ENCODE measurements around the gene RARS1. TPM values are rescaled to one million over a fixed set of nuclear protein-coding genes. Genes with fewer than 3 reads are reported as not detected.

Gene RARS1
- total and polyA plus RNA-seq, 8 donors = 18.4 to 48.8 (median 39.6) TPM

GRCh38 chr5:168549554-168549953 is 63.3 kb downstream of the RARS1 start:
- Histone ChIP-seq H3K4me3 (no peak overlapping the region), H3K4me1 (no peaks in the 10 kb centered on the region), H3K27ac (no peak overlapping the region), H3K9me3 (no peaks in the 10 kb centered on the region), H3K27me3 (no peaks in the 10 kb centered on the region), H3K36me3 (no peaks in the 10 kb centered on the region)
- TF ChIP-seq CTCF (IDR thresholded peaks at IDR 0.05) = no peak
- no peak for FAIRE-seq
- intact Hi-C loops (cut with DNase I) = no loop called here
- DNase-seq = no peak
- no peak for ATAC-seq
- 94 to 96% methylated on average over 7 of the region's 7 CpGs for whole genome bisulfite sequencing, 2 donors

GRCh38 chr5:168550656-168551055 is 64.4 kb downstream of the RARS1 start:
- no peak for FAIRE-seq
- H3K27me3 ChIP-seq = no peaks in the 10 kb centered on the region
- H3K27ac ChIP-seq = no peak overlapping the region
- no peak overlapping the region for H3K4me3 ChIP-seq
- DNase-seq = no peak
- H3K4me1 ChIP-seq = no peaks in the 10 kb centered on the region
- no peak for ATAC-seq
- H3K9me3 ChIP-seq = no peaks in the 10 kb centered on the region
- H3K36me3 ChIP-seq = no peaks in the 10 kb centered on the region
- intact Hi-C loops (cut with DNase I) = no loop called here
- no peak for TF ChIP-seq CTCF (IDR thresholded peaks at IDR 0.05)

- ATAC-seq (no peak), DNase-seq (no peak), FAIRE-seq (no peak)
- TF ChIP-seq CTCF (IDR thresholded peaks at IDR 0.05) = no peak
- no peaks in the 10 kb centered on the region for H3K4me1 ChIP-seq
- 63 to 77% methylated on average over 1 of the region's 1 CpG for WGBS, 2 donors
- intact Hi-C loops (cut with DNase I) = no loop called here
- H3K27me3 ChIP-seq = no peaks in the 10 kb centered on the region
- no peaks in the 10 kb centered on the region for H3K9me3 ChIP-seq
- H3K36me3 ChIP-seq = peaks cover 0 to 9% (median 0%) of the 10 kb centered on the region in 3 donors
- no peak overlapping the region for H3K27ac ChIP-seq
- no peak overlapping the region for H3K4me3 ChIP-seq
Measured at GRCh38 chr5:168552146-168552545, 65.9 kb downstream of the RARS1 start.

- ATAC-seq = no peak
- FAIRE-seq = no peak
- intact Hi-C loops (cut with DNase I) = no loop called here
- Histone ChIP-seq H3K27me3 (no peaks in the 10 kb centered on the region), H3K4me3 (no peak overlapping the region), H3K27ac (no peak overlapping the region), H3K9me3 (no peaks in the 10 kb centered on the region), H3K36me3 (peaks cover 0 to 22% (median 0%) of the 10 kb centered on the region in 3 donors), H3K4me1 (no peaks in the 10 kb centered on the region)
- TF ChIP-seq CTCF (IDR thresholded peaks at IDR 0.05) = no peak
- 94 to 97% methylated on average over 2 of the region's 2 CpGs for WGBS, 2 donors
- DNase-seq = no peak
Measured at GRCh38 chr5:168553377-168554130, 67.3 kb downstream of the RARS1 start.

GRCh38 chr5:168557389-168557788 is 71.1 kb downstream of the RARS1 start:
- H3K4me1 ChIP-seq = peaks cover 2 to 7% (median 5%) of the 10 kb centered on the region in 3 donors
- WGBS, 2 donors = 95 to 99% methylated on average over 2 of the region's 2 CpGs
- no peak for TF ChIP-seq CTCF (IDR thresholded peaks at IDR 0.05)
- FAIRE-seq (no peak), DNase-seq (no peak), ATAC-seq (no peak)
- peaks cover 0 to 26% (median 0%) of the 10 kb centered on the region in 3 donors for H3K36me3 ChIP-seq
- H3K27ac ChIP-seq = no peak overlapping the region
- no peaks in the 10 kb centered on the region for H3K27me3 ChIP-seq
- H3K4me3 ChIP-seq = no peak overlapping the region
- H3K9me3 ChIP-seq = no peaks in the 10 kb centered on the region
- intact Hi-C loops (cut with DNase I) = no loop called here
